Left ventricle myocardium superior (tissue), 1 donor: ENCODE results near the gene RPS6KL1. TPM values are rescaled to one million over a fixed set of nuclear protein-coding genes. Genes with fewer than 3 reads are reported as not detected.

Source experiments
- ATAC-seq: fragments of 200-7000 bp; cut with Tn5 transposase; one replicate; pipeline ENCODE4 v1.9.1; 2020; ENCODE audit warnings: mild to moderate bottlenecking, moderate library complexity
- DNase-seq: peaks from one replicate; pipeline ENCODE4 v3.0.0-alpha.2; 2020
- intact Hi-C: fragments of 100-400 bp; cut with micrococcal nuclease; formaldehyde crosslinking; loops from one replicate; pipeline ENCODE4 v1.11.0; 2022
- total RNA-seq: library from RNA; stranded (reverse); fragmentation: NEBNext Ultra II Directional; extraction: Animal tissue kit (Norgen Biotek cat#: 25700); gene quantifications from one replicate; pipeline ENCODE4 v1.2.1, GENCODE V29; 2021
- donor health status: DM: no; HTN: yes; CAD: no; lungs with severe emphysema.

Gene RPS6KL1
- total RNA-seq, 1 donor from 2014 or later = 18.6 TPM

DNA sequence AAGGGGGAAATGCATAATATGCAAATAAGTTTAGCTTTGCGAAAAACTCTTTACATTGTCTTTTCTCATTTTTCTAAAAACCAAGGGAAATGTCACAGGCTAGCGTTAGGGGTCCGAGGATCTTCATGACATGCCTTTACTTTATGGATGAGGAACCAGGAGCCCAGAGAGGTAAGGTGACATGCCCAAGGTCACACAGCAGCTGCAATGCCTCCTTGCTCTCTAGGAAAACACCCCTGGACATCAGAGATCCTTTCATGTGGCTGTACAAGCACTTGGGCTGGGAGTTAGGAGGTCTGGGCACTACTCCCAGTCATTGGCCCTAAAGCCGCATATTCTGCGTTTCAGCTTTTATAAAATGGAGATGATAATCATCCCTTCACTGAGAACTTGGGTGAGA, 47.9 kb downstream of the RPS6KL1 start:
- ATAC-seq (no peak), DNase-seq (no peak)
- intact Hi-C loops = no loop called here

DNA sequence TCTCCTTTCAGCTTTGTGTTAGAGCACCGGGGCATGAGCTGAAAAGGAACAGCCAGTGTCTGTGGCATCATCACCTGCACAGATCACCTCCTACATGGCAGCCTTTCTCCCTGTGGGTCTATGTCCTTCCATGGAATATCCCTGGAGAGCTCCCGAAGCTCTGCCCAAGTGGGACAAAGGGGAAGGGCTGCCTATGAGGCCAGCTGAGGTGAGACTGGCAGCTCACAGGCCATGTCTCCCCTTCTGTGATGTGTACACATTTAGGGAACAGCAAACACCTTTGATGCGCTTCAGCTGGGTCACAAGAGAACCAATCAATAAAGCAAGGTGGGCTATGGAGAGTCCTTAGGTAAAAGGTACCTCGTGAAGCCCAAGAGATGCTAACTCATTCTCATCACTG, 51.2 kb downstream of the RPS6KL1 start:
- intact Hi-C loops = no loop called here
- DNase-seq (no peak), ATAC-seq (no peak)

DNA sequence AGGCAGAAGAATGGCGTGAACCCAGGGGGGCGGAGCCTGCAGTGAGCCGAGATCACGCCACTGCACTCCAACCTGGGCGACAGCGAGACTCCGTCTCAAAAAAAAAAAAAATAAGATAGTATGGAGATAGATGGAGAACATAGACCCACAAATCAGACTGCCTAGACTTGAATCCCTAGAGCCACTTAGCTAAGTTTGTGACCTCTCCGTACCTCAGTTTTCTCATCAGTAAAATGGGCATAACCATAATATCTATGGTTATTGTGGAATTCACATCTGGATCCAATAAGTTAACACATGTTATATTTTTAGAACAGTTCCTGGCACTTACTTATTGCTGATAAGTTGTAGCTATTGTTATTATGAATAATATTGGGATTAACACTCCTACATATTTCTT, 54.3 kb downstream of the RPS6KL1 start:
- ATAC-seq (no peak), DNase-seq (no peak)
- intact Hi-C loops = no loop called here

DNA sequence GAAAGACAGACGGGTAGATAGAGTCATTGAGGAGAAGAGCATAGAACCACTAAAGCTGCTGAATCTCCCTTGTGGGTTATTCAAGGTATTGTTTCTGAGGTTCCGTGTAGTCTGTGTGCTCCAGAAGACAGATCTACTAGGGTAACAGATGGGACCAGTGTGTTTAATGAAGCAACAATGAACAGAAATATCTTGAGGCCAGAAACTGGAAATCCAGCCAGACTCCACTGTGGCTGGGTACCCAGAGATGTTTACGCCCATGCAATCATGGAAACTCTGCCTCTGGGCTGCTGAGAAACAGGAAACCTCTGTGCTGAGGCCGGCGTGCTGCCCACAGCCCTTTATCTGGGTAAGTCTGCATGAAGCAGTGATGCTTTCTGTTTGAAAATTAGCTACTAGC, 55.4 kb downstream of the RPS6KL1 start:
- DNase-seq (peak; percentile 43), ATAC-seq (peak; percentile 75)
- intact Hi-C loops = no loop called here

DNA sequence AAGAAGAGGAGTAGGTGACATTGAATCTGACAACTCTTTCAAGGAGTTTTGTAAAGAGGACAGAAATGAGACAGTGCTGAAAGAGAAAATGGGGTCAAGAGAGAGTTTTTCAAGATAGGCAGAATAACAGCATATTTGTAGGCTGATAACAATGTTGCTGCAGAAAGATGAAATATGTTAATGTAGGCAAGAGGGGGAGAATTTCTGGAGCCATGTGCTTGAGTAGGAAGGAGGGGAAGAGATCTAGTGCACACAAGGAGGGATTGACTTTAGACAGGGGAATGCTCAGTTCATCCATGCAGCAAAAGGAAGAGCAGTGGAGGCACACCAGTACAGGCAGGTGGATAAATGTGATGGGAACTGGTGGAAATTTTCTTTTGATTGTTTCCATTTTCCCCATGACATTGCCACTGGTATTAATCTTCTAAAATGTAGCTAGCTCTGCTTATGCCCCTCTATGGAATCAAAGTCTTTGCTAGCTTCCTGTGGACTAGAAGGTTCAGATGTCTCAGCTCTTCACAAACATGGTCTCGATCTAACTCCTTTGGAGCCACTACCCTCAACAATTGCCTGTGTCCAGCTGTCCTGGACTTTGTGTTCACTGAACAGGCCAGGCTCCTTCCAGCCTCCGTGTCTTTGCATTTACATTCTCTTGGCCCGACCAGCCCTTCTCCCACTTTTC, 56.2 kb downstream of the RPS6KL1 start:
- no peak for ATAC-seq
- intact Hi-C loops = no loop called here
- no peak for DNase-seq

DNA sequence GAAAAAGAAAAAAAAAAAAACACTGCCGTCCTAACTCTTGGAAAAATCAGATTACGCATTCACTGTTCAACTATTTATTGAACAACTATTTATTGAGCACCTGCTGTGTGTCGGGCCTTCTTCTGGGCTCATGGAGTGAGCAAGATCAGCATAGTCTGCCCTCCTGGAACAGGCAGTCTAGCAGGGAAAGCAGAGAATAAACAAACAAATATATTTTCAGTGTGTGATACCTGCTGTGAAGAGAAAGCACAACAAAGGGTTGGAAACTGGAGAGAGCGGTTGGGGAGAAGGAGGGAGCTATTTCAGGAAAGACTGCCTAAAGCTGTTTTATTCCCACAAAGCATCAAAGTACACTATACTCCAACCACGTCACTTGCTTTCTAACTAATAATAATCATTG, 57.9 kb downstream of the RPS6KL1 start:
- intact Hi-C loops = no loop called here
- ATAC-seq (no peak), DNase-seq (no peak)

DNA sequence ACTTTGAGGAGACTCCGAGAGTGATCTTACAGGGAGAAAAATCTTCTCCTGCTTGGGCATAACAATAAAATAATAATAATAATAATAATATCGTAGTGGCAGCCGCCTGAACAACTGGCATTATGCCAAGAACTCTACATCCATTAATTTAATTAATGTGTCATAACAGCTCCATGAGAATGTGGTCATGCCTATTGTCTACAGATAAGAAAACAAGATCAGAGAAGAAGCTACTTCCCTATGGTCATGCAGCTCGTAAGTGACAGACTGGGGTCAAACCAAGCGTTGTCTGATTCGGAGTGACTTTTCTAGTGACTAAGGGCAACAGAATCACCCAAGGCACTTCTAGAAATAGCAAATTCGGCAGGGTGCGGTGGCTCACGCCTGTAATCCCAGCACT, 58.9 kb downstream of the RPS6KL1 start:
- ATAC-seq (no peak), DNase-seq (no peak)
- intact Hi-C loops = no loop called here

DNA sequence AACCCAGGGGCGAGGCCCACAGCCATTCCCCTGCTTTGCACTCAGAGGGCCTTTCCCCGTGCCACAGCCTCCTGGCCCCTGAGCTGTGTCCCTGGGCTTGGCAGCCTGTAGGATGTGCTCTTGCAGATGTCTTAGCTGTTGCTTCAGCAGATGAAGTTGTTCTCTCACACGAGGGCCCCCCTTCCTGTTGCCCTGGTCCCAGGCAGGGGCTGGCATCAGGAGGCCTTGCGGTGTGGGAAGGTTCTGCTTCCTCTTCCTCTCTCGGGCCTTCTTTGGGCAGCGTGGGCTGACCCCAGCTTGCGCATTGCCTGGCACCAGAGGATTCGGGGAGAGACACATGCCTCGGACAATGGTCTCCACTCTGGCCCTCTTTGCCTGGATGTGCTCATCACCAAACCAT, 59.8 kb downstream of the RPS6KL1 start:
- ATAC-seq (peak; percentile 24), DNase-seq (peak; percentile 35)
- intact Hi-C loops = no loop called here

DNA sequence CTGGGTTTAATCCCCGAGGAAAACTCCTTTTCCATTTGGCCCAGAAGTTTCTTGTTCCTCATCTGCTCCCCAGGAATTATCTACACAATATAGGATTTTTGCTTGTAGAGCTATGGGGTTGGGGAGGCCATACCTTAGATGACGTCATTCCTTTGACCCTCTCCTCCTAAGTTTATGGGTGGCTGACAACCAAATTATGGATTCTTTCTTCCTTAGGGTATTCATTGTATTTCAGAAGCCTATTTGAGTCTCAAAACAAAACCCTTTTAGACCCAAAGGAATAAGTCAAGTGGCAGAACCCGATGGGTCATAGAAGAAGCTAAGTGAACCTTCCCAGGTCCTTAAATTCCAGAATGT, 61.3 kb downstream of the RPS6KL1 start:
- intact Hi-C loops = no loop called here
- DNase-seq = no peak

DNA sequence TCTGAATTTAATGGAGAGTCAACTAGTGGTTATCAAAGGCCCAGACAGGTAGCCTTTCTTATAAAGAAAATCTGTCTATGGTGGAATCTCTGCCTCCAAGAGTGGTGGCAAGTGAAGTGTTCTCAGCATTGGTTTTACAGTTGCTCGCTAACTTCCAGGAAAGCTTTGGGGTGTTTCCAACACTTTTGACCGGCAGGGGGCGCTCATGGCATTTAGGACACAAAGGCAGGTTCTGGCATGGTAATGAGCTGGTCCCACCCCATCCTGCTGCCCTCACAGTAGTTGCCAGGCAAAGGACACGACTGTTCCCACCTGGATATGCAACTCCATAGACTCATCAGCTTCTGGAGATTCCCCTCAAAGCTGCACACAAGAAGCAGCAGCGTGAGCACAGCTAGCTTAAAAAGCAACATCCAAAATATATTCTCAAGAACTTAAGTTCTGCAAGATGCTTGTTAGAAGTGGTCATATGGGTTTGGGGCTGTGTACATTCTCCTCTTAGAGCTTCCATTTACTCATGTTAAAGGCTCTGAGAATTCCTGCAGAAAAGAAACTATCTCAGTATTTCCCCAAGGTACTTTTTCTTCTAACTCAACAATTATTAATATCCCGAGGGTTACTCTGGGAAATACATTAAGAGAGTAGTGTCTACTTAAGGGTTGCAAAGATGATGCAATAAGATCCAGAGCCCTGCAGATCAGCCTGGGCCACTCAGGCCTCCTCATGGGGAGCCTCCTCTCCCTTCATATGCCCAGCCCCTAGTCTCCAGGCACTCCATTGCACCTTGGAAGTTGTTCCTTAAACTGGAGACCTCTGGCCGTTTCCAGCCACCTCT, 61.9 kb downstream of the RPS6KL1 start:
- peak; percentile 95 for DNase-seq
- intact Hi-C loops = no loop called here
- ATAC-seq = peak; percentile 84

More for the DNA sequence above, 61.3 kb downstream of the RPS6KL1 start:
- ATAC-seq = no peak

DNA sequence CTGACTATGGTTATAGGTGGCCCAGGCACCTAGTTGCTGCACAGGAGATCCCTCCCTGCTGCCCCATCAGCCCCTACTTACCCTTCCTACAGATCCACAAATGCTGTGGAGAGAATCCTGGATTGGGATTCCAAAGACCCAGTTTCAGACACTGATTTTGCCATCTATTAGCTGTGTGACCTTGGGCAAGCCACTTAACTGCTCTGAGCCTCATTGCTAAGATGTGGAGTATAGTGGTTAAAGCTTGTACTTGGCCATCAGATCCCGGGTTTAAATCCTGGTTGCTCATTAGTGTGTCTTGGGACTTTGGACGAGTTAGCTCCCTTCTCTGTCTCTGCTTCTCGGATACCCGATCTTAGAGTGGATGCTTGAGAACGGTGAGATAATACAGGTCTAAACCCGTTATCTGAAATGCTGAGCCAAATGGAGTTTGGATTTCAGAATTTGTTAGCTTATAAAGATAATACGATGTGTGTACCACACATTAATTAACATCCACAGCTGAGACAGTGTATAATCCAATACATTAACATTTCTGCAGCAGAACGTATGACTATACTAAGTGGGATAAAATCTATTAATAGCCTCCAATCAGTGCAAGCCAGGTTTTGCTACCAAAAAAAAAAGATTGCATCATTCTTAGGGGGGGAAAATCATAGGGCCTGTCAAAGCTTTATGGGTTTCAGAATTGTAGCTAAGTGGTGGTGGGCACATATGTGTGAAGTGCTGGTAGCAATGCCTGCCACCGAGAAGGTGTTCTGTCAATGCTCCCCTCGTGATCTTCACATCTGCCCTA, 63.1 kb downstream of the RPS6KL1 start:
- ATAC-seq (no peak), DNase-seq (no peak)
- intact Hi-C loops = no loop called here

DNA sequence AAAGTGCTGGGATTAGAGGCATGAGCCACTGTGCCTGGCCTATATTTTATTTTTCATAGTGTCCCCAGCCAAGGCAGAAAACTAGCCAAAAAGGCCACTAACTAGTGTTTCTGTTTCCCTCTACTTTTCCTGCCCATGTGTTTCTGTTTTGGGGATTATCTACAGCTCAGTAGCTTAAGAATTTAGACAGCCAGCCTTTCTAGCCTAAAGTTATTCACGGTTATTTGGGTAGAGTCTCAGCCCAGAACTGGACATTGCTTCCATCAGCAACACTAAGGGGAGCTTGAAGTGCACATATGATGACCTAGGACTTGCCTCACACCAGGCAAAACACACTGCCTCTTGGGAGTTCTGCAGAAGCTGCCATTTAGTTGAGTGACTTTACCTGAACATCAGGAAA, 65.0 kb downstream of the RPS6KL1 start:
- intact Hi-C loops = no loop called here
- ATAC-seq (no peak), DNase-seq (no peak)

DNA sequence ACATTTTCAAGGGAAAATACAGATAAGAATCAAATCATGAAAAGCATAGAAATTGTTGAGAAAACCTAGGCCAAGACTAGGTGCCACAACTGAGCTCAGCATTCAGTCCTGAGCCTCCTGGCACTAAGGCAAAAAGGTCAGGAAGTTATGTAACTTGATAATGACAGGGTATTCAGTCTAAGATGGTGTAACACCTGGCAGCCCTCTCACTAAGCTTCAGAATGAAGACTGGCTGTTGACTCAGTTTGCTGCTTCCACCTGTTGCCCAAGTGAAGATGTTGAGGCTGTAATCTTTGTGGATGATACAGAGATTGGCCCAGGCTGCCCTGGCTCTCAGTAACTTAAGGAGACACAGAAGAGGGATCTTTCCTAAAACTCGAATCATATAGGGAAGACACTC, 66.7 kb downstream of the RPS6KL1 start:
- no peak for ATAC-seq

DNA sequence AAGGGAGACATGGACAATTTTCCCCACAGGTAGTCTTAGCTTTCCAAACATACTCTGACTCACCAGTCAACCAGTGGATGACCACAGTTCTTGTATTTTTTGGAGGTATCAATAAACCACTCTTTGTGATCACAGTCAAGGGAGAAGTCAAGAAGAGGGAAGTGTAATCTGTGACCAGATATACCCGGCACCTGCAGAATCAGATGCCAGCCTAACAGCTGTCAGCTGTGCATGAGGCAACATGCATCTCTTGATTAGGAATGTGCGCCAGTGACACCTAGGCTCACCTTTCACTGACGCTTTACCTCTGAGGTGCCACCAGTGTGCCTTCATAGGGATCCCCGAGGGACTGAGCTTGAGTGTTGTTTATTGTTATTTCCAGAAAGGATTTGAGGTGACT, 67.1 kb downstream of the RPS6KL1 start:
- ATAC-seq = no peak
- intact Hi-C loops = no loop called here
- DNase-seq = no peak

More for the DNA sequence above, 66.7 kb downstream of the RPS6KL1 start:
- intact Hi-C loops = no loop called here
- DNase-seq = no peak

DNA sequence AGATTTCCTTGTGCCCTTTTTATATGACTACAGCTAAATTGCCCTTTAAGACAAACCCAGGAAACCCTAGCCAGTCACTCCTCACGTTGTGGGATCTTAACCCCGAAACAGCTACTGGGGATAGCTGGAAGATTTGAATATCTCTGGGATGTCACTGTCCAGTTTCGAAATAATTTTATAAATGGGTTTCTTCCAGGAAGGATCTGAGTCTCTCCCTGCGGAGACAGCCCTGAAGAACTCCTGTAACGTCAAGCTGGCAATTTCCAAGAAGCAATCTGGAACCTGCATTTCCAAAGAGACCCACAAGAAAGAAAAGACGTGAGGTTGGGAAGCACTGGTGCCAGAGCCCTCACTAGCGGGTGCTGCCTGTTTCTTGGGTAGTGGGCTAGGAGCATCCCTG, 68.0 kb downstream of the RPS6KL1 start:
- intact Hi-C loops = no loop called here
- ATAC-seq (no peak), DNase-seq (no peak)

Other genes starting within 250 kb of the RPS6KL1 start
- 28.1 TPM for gene AREL1, start 210.2 kb downstream of the RPS6KL1 start, total RNA-seq
- 38.9 TPM for gene FCF1, start 210.1 kb downstream of the RPS6KL1 start, total RNA-seq
- gene YLPM1, start 159.9 kb downstream of the RPS6KL1 start, total RNA-seq = 26.4 TPM
- gene PROX2, start 47.1 kb downstream of the RPS6KL1 start, total RNA-seq = not detected
- 241 TPM for gene DLST, start 41.3 kb downstream of the RPS6KL1 start, total RNA-seq
- gene PGF, start 32.3 kb upstream of the RPS6KL1 start, total RNA-seq = 4.9 TPM
- gene EIF2B2, start 79.7 kb upstream of the RPS6KL1 start, total RNA-seq = 34.5 TPM
- 19.1 TPM for gene MLH3, start 128.2 kb upstream of the RPS6KL1 start, total RNA-seq
- 11.7 TPM for gene ACYP1, start 140.8 kb upstream of the RPS6KL1 start, total RNA-seq
- gene ZC2HC1C, start 146.4 kb upstream of the RPS6KL1 start, total RNA-seq = 14.0 TPM
- gene NEK9, start 203.8 kb upstream of the RPS6KL1 start, total RNA-seq = 119 TPM